Progenitor cell of endocrine pancreas (in vitro differentiated cells): Measurements from ENCODE around the gene MMP11. TPM values are rescaled to one million over a fixed set of nuclear protein-coding genes. Genes with fewer than 3 reads are reported as not detected.
A peak's percentile ranks its signal among the peaks of the same experiment; 100 is the strongest.

Experiments used
- DNase-seq: peaks from one replicate; pipeline ENCODE4 v3.0.0; 2021; ENCODE audit warnings: low spot score; ENCODE audit not compliant: unreplicated experiment
- H3K27ac Mint-ChIP-seq: 2 replicates; pipeline ENCODE4 v1.8.0; 2021; ENCODE audit warnings: mild to moderate bottlenecking, moderate library complexity, mixed read lengths
- H3K27me3 Mint-ChIP-seq: 2 replicates; pipeline ENCODE4 v1.8.0; 2021; ENCODE audit warnings: mixed read lengths
- H3K36me3 Mint-ChIP-seq: 2 replicates; pipeline ENCODE4 v1.8.0; 2022; ENCODE audit warnings: mixed read lengths; ENCODE audit not compliant: insufficient read depth
- H3K4me1 Mint-ChIP-seq: 2 replicates; pipeline ENCODE4 v1.8.0; 2021; ENCODE audit warnings: low read depth, mixed read lengths
- H3K4me3 Mint-ChIP-seq: 2 replicates; pipeline ENCODE4 v1.8.0; 2021; ENCODE audit warnings: low read depth, mild to moderate bottlenecking, moderate library complexity, mixed read lengths
- H3K9me3 Mint-ChIP-seq: 2 replicates; pipeline ENCODE4 v1.8.0; 2021; ENCODE audit warnings: low read depth, mixed read lengths
- total RNA-seq: library from RNA; stranded (reverse); gene quantifications from 2 replicates; pipeline ENCODE4 v1.2.1, GENCODE V29; 2021
- TF ChIP-seq, protein P1 (sequence below): fragments of 200-600 bp; sonication (generic); IDR thresholded peaks from one replicate; pipeline ENCODE4 v1.5.0; 2021; ENCODE audit warnings: antibody characterized with exemption, mild to moderate bottlenecking; ENCODE audit not compliant: unreplicated experiment

Gene MMP11
- total RNA-seq, 1 donor from 2014 or later: 50.2 TPM

DNA sequence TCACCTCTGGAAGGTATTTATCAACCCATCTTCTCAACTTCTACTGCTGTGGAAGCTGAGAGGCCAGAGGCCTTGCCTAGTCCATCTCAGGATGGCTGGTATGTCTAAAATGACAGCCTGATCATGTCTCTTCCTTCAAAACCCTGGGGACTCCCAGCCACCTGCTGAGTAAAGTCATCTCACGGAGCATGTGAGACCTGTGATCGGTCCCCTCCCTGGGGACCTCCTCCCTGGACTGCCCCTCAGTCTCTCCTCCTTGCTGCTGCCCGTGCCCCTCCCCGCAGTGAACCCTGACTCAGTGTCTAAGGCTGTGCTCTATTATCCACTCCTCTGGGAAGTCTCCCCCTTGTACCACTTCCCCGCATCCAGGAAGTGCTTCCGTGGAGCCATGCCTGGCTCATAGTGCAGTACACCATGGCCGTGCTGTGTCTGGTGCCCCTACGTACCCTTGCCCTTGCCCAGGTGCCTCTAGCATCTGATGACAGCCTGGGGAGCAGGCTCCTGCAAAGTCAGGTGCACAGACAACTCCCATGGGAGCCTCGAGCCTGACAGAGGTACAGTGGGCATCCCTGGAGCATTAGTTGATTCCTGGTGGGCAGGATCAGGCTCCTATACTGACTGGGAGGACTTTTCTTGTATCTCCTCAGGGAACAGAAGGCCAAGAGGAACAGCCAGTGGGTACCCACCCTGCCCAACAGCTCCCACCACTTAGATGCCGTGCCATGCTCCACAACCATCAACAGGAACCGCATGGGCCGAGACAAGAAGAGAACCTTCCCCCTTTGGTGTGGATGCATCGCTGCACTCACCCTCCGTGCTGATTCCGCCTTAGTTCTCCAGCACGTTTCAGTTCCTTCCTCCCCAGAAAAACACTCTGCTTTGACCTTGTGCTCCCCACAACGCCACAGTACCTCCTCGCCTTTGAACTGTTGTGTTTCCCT is 27.9 kb downstream of the MMP11 start:
- H3K4me3 Mint-ChIP-seq: no peak overlapping the region
- peaks cover 44% of the 10 kb centered on the region for H3K36me3 Mint-ChIP-seq
- TF ChIP-seq, protein P1, sequence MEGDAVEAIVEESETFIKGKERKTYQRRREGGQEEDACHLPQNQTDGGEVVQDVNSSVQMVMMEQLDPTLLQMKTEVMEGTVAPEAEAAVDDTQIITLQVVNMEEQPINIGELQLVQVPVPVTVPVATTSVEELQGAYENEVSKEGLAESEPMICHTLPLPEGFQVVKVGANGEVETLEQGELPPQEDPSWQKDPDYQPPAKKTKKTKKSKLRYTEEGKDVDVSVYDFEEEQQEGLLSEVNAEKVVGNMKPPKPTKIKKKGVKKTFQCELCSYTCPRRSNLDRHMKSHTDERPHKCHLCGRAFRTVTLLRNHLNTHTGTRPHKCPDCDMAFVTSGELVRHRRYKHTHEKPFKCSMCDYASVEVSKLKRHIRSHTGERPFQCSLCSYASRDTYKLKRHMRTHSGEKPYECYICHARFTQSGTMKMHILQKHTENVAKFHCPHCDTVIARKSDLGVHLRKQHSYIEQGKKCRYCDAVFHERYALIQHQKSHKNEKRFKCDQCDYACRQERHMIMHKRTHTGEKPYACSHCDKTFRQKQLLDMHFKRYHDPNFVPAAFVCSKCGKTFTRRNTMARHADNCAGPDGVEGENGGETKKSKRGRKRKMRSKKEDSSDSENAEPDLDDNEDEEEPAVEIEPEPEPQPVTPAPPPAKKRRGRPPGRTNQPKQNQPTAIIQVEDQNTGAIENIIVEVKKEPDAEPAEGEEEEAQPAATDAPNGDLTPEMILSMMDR: no peak
- no peak for DNase-seq
- H3K9me3 Mint-ChIP-seq: no peaks in the 10 kb centered on the region
- H3K27ac Mint-ChIP-seq: no peak overlapping the region
- H3K27me3 Mint-ChIP-seq: no peaks in the 10 kb centered on the region
- H3K4me1 Mint-ChIP-seq: peaks cover 6% of the 10 kb centered on the region

DNA sequence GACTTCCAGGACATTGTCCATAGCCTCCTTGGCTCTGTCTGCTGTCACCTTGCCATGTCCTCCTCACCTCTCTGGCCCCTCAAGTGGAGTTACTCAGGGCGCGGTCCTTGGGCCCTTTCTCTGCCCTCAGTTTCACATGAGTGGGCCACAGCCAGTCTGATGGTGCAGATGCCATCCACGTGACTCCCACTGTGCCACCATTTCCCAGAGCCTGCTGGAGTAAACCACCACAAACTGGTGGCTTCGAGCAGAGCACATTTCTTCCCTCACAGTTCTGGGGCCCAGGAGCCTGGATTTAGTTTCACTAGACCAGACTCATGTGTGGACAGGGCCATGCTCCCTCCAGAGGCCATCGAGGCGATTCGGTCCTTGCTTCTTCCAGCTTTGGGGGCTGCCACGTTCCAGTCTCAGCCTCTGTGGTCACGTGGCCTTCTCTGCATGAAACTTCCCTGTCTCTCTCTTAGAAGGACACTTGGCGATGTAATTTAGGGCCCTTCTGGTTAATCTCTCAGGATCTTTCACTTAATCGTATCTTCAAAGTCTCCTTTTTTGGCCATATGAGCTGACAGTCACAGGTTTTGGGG is 28.7 kb downstream of the MMP11 start:
- DNase-seq: no peak
- Mint-ChIP-seq H3K9me3 (no peaks in the 10 kb centered on the region), H3K27me3 (no peaks in the 10 kb centered on the region), H3K36me3 (peaks cover 47% of the 10 kb centered on the region), H3K27ac (no peak overlapping the region), H3K4me3 (no peak overlapping the region), H3K4me1 (peaks cover 6% of the 10 kb centered on the region)
- TF ChIP-seq, protein P1: no peak

DNA sequence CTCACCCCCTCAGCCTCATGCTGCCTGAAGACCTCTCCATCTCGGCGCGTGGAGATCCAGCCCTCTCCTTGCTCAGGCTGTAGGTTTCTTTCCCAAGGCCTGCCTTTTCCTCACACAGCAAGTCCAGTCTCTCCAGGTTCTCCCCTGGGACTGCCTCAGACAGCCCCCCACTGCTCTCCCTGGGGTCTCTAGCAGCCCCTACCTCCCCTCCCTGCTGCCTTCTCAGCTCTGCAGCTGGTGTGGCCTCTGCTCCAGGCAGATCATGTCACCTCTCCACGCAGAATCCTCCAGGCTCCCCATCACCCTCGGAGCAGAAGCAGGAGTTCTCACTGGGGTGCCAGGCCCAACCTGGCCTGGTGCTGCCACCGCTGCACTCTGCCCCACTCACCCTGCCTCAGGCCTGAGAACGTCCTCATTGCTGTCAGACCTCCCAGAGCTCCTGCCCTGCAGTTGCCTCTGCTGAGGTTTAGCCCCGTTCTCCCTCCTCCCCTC is 29.3 kb downstream of the MMP11 start:
- Mint-ChIP-seq H3K9me3 (no peaks in the 10 kb centered on the region), H3K27ac (no peak overlapping the region), H3K4me3 (no peak overlapping the region), H3K36me3 (peaks cover 44% of the 10 kb centered on the region), H3K27me3 (no peaks in the 10 kb centered on the region), H3K4me1 (peaks cover 6% of the 10 kb centered on the region)
- TF ChIP-seq, protein P1: no peak
- no peak for DNase-seq

DNA sequence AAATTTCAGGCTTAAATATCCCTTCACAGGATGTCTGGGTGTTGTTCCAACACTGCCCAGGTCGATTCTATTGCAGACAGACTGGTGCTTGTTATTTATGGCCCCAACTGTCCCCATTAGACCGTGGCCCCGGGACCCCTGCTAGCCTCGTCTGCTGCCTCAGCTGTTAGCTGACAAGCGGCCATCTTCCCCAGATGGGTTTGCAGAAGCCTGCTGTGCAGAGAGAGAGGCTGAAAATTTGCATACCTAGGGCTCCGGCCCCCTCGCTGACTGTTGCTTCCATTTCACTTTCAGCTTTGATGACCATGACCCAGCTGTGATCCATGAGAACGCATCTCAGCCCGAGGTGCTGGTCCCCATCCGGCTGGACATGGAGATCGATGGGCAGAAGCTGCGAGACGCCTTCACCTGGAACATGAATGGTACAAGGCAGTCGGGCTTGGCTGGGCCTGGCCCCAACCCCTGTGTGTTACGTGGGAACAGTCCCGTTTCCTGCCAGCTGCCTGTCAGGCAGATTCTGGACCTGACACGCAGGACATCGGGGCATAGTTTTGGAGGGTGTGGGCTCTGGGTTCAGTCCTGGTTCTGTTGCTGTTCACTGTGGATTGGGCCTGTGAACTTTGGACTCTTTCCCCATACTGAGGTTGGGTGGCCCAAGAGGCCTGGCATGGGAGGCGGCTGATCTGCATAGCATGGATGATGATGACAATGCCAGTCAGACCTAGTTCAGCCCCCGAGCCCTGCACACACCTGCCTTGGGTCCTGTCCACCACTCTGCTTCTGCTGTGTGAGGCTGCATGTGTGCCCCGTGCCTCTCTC is 30.6 kb downstream of the MMP11 start:
- DNase-seq: no peak
- H3K4me3 Mint-ChIP-seq: no peak overlapping the region
- H3K4me1 Mint-ChIP-seq: peaks cover 6% of the 10 kb centered on the region
- peak overlapping the region; percentile 56 for H3K27ac Mint-ChIP-seq
- H3K36me3 Mint-ChIP-seq: peaks cover 46% of the 10 kb centered on the region
- TF ChIP-seq, protein P1: no peak
- no peaks in the 10 kb centered on the region for H3K27me3 Mint-ChIP-seq
- H3K9me3 Mint-ChIP-seq: no peaks in the 10 kb centered on the region
